Astrocyte (in vitro differentiated cells and primary cell): ENCODE data around the gene PLEKHG4B.

Source experiments
- EZH2 ChIP-seq: IDR thresholded peaks from 2 replicates; pipeline ENCODE4 v1.6.1; 2012; ENCODE audit warnings: mild to moderate bottlenecking, low read length, inconsistent platforms; ENCODE audit not compliant: insufficient read depth
- TF ChIP-seq, protein P1 (sequence below): IDR thresholded peaks from 2 replicates; pipeline ENCODE4 v1.5.1; 2011; ENCODE audit warnings: low read depth, mild to moderate bottlenecking, inconsistent platforms, low read length, moderate library complexity; ENCODE audit not compliant: insufficient read depth

DNA sequence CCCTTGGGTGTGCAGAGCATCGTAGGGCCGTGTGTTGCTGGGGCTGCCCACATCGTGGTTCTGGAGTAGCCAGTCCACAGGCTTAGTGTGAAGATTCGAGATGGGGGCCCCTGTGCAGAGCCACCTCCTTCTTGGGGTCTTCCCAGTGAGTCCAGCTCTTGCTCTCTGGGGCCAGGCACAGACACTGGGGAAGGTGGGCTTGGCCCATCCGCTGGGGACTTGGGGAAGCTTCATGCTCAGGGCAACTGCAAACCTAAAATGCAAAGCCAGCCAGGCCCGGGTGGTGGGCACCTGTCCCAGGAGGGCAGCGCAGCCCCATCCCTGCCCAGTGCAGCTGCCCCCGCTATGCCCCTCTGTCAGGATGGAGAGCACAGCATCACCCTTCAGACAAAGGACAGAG lies 53.0 kb downstream of the PLEKHG4B start:
- TF ChIP-seq, protein P1, sequence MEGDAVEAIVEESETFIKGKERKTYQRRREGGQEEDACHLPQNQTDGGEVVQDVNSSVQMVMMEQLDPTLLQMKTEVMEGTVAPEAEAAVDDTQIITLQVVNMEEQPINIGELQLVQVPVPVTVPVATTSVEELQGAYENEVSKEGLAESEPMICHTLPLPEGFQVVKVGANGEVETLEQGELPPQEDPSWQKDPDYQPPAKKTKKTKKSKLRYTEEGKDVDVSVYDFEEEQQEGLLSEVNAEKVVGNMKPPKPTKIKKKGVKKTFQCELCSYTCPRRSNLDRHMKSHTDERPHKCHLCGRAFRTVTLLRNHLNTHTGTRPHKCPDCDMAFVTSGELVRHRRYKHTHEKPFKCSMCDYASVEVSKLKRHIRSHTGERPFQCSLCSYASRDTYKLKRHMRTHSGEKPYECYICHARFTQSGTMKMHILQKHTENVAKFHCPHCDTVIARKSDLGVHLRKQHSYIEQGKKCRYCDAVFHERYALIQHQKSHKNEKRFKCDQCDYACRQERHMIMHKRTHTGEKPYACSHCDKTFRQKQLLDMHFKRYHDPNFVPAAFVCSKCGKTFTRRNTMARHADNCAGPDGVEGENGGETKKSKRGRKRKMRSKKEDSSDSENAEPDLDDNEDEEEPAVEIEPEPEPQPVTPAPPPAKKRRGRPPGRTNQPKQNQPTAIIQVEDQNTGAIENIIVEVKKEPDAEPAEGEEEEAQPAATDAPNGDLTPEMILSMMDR = no peak
- no peak for TF ChIP-seq EZH2
